GM21360 (cell line): Measurements from ENCODE around the gene BEND7.
"Not testable (repeated sequence)": the region's sequence is repeated elsewhere in the genome, so short reads cannot be mapped to it uniquely, and the experiment has no call there.

Source experiments
- ATAC-seq: cut with Tn5 transposase; IDR thresholded peaks from one replicate; pipeline ENCODE4 v1.9.1; 2021; ENCODE audit warnings: mild to moderate bottlenecking, moderate library complexity; ENCODE audit not compliant: unreplicated experiment

BEND7 gene

DNA sequence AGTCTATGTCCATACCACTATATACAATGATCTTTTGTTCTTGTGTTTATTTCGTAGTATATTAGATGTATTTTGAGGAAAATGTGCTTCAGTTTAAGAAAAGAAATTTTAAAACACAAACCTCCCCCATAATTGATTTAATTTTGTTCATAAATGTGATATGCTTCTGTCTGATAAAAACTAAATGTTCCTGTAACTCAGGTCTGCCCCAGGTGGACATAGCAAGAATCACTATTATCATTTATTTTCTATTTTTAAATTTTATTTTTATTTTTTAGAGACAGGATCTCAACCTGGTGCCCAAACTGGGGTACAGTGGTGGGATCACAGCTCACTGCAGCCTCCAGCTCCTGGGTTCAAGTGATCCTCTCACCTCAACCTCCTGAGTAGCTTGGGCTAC, 43.2 kb downstream of the BEND7 start:
- ATAC-seq = no peak

DNA sequence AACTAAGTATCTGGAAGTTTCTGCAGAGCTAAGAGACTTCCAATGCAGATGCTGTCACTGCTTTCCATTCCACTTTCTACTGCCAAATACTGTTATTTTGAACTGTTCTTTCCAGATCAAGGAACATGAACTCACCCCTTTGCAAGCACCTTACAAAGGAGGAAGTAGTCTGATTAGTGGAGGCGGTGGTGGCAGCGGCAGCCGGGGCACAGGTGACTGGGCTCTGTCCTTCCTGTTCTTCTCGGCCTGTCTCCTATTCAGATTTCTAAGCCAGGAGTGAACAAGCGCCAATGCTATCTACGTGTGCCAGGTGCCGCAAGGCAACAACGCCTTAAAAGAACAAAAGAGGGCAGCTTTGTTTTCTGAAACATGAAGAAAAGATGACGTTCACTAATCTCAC, 44.9 kb downstream of the BEND7 start:
- ATAC-seq = no peak

DNA sequence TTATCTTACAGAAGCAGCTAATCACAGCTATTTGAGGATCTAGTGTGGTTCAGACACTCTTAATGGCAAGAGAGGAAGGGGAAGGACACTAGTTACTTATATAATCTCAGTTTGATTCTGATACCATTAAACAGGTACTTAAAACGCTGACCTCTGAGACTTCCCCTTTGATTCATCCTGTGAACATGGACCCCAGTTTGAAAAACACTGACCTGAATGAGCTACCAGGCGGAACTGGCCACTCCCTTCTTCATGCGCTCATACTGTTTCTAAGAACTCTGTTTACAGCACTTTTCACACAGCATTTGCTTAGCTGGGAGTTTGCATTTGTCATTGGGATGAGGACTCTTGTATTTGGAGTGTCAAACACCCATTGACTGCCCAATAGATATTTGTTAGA, 45.7 kb downstream of the BEND7 start:
- ATAC-seq = no peak

DNA sequence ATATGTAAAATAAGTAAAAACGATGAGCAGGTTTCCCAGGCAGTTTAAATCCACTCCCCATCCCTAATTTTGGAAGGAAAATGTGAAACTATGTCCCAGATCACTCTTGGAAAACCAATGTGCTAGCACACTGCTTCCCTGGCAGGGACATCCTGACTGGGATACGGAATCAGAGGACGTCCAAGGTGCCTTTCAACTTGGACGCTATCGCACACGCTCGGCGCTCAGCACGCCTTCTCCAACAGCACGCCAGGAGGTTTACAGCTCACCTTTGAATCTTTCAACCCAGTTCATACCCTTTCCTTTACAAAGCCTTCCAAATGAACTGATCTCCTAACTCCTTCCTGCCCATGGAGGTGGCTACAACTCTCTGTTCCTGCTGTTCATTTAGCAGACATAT, 47.1 kb downstream of the BEND7 start:
- no peak for ATAC-seq

DNA sequence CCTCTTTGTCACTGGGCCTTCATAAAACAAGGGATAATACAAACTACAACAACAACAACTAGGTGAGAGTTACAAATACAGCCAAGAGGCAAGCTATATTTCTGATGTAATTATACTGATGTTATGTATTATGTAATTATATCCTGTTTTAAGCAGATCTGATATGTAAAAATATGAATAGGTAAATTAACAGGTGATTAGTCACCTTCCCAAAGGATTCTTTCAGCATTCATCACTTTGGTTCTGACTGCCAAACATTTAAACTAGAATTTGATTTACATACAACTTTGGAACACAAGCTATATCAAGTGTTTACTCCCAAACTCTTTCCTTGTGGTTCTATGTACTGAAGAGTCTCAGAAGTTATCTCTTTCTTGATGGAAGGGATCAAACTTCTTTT, 53.7 kb downstream of the BEND7 start:
- no peak for ATAC-seq

DNA sequence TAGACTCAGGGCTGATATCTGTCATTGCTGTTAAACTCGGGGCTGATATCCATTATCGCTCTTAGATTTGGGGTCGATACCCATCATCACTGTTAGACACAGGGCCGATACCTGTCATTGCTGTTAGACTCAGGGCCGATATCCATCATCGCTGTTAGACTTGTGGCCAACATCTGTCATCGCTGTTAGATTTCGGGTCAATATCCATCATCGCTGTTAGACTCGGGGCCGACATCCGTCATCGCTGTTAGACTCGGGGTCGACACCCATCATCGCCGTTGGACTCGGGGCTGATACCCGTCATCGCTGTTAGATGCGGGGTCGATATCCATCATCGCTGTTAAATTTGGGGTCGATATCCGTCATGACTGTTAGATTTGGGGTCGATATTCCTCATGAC, 54.8 kb downstream of the BEND7 start:
- no peak for ATAC-seq

DNA sequence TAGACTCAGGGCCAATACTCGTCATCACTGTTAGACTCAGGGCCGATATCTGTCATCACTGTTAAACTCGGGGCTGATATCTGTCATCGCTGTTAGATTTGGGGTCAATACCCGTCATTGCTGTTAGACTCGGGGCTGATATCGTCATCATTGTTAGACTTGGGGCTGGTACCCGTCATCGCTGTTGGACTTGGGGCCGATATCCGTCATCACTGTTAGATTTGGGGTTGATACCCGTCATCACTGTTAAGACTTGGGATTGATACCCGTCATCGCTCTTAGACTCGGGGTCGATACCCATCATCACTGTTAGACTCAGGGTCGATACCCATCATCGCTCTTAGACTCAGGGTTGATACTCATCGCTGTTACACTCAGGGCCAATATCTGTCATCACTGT, 56.5 kb downstream of the BEND7 start:
- ATAC-seq = no peak

DNA sequence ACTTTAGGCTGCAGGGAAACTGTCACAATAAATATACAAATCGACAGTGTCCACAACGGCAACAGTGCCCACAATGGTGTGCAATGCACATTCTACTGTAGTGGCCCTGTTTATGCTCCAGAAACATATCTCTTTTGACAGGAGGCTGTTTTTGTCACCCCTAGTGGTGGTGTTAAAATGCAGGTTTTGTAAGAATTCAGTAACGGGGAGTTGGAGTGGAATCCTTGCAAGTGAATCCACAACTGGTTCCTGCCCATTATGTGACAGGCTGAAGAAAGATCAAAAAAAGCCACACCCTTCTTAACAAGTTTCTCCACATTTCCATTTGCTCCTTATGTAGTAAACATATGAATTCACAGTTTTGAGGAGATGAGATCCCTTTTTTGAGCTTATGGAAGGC, 58.5 kb downstream of the BEND7 start:
- ATAC-seq = no peak

DNA sequence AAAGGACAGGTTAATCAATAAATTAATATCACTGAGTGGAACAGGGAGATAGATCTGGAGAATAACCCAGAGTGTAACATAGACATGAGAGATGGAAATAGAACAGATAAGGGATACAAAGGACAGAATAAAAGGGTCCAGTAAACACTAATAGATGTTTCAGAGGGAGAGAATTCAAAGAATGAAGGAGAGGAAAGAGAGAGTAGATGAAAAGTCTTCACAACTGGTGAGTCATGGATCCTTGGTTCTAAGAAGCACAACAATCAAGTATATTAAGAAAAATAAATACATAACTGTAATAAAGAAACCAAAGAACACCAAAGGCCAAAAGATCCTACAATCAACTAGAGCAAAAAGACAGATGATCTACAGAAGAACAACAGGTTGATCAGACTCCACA, 66.3 kb downstream of the BEND7 start:
- no peak for ATAC-seq

DNA sequence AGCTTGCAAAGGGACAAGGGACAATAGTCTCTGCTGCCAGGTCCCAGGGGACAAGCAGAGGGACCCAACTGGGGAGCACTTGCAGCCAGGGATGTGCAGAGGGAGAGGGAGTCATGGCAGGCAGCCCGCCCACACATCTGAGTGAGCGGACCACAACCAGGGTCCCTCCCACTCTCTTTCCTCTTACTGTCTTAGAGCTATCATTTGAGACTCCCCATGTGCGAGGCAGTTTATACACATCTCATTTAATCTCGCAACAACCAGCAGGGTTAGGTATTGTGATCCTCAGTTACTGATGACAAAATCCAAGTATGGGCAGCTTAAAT, 70.2 kb downstream of the BEND7 start:
- no peak for ATAC-seq

DNA sequence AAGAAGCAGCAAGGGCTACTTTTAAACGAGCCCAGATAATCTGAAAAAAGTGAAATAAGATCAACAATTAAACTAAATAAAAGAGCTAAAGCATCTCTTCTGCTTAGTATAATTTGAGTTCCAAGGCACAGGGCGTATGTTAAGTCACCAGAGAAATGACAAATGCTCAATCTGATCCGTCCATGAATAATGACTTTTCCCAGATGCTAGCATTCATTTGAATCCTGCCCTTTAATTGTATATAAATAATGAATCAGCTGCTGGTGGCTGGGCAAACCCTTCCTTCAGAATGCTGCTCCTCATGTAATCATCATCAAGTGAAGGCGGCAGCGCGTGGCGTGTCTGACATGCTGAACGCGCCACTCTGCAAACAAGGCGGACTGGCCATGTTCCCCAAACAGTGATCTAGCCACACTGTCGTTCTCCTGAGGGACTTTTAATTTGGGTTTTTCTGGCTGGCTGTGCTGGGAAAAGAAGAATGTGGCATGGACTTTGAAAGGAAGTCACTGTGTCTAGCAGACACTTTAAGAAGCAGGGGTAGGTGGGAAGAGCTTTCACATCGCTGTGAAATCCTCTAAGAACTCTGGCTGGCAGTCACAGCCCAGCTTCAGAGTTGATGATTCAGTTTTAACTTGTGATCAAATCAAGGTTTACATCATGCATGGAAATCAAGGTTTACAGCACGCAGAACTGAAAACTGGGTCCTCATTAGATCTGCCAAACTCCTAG, 70.7 kb downstream of the BEND7 start:
- ATAC-seq = no peak

DNA sequence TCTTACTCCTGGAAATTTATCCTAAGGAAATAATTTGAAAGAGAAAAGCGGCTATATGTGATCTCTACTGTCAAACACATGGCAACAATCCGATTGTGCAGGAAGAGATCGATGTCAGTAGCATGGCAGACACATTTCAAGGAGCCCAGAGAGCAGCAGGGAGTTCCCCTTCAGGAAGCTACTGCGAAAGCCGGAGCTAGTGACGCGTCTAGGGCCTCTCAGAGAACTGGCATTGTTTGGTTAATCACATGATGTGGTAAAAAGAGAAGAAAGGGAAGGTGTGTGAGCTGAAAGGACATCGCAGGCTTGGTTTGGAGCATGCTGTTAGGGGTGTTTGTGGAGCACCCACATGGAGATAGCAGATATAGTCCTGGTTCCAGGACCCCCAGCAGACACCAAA, 74.9 kb downstream of the BEND7 start:
- peak; percentile 49 for ATAC-seq

DNA sequence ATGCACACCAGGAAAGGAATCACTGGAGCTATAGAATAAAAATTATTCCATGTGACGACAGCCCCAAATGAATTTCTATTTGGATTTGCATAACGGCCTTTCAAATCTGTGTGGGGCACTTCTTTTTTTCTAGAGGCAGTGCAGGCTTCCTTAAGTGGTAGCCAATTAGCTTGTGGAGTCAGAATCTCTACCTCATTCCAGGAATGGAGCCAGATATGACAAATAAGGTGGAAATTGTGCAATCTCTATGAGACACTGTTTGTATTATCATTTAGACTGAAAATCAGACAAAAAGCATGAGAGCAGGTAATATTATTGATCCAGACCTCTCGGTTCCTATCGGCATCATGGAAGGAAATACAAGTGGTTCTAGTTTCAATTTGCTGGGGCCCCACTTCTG, 78.7 kb downstream of the BEND7 start:
- no peak for ATAC-seq

DNA sequence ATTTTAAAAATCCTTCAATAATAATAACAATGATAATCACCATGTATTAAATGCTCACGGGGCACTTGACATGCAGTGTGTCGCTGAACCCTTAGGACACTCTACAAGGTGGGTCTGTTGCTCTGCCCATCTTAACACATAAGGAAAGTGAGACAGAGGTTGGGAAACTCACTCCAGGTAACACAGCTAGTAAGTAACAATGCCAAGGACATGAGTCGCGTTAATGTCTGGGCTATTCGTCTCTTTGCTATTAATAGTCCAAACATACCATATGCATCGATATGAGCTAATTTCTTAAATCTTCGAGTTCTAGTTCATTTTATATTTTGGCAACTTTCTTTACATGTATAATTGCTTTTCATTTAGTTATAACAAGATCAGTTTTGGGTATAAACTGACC, 79.5 kb downstream of the BEND7 start:
- ATAC-seq = no peak

DNA sequence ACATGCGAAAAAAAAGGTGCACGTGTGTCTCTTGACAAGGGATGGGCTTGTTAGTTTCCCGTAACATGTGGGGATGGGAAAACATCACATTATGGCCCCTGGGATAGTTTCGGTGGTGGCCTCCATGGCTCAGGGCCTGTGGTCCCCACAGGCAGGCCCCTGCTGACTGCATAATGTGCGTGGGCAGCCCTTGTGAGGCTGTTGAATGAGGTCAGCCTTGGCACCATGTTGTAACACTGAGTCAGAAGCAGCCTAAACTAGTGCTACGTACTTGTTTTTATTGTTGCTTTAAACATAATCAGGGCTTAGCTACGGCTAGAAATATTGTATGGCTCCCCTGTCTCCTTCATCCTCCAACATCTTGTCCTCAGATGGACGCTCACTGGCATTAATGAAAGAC, 80.6 kb downstream of the BEND7 start:
- no peak for ATAC-seq

DNA sequence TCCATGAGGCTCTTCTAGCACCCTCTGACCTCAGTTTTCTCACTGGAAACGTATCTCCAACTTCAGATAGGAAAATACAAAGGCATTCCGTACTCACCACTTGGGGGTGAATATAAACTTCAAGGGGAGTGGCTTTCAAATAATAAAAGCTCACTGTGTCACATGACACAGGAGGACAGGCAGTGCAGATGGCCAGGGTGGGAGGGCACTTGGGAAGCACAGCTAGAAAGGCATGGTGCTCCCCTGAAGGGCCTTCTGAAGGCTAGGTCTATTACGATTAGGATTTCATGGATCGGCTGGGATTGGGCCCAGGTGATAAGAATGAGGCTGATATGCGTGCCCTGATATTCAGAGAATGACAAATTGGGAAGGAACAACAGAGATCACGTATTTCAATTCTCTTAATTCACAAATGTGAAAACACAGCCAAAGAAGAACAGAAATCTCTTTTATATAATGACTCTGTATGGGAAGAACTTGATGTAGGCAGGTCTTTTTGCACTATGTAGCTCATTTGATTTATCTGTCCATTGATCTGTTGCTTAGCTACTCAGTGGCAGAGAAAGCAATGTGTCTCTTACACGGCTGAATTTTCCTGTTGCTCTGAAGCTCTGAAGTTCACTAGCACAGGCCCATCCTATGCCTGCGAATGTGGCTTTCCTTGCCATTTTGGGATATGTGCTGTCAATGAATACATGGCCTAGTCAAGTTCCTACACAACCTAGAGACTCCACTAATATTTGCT, 83.0 kb downstream of the BEND7 start:
- no peak for ATAC-seq

DNA sequence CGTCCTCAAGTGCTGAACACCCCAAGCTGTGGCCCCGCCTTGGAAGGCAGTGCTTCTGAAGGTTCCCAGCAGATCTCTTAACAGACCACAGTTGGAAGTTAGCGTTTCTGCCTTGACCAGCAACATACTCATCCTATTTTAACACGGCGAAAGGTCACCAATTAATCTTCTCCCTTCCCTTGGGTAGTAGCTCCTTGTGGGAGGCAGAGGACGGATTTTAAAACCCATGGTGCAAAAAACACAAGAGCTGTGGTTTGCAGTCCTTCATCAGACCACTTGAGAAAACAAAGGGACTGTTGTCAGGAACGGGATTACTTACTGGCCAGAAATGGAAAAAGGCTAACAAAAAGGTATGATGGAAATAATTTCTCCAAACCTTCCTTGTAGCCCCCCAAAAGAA, 87.3 kb downstream of the BEND7 start:
- ATAC-seq = no peak

DNA sequence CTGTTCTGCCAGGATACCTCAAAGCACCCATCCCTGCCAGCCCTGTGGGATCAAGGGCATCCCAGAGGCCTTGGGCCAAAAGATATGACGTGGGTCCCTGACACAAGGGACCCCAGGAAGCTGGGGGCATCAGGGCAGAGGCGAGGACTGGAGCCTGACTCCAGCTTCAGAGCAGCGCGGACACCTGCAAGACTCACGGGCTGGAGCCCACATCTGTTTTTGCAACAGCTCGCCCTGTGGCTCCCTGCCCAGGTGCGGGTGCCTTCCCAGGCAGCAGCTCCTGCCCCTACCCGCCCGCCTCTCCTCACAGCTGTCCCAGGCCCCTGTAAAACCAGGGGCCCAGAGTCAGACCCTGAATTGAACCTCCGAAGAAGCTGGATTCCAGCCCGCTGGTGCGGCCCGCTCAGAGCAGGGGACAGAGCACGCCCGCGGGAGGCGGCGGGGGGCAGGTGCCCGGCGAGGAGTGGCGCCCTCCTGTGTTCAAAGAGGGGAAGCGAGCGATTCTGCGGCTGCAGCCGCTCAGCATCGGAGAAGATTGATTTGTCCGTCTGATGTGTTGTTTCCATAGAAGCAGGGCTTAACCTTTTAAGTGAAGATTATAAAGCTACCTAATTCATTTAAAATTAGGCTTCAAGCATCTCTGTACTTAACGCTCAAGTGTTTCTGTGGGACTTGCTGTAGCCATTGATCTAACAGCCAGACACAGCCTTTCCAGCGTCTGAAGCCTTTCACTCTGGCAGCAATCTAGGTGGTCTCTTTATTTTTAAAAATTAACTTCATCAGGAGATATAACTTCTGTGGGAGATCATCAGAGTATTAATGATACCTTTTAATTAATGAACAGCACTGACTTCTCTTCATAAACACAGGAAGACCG, 88.4 kb downstream of the BEND7 start:
- peak; percentile 74 for ATAC-seq

DNA sequence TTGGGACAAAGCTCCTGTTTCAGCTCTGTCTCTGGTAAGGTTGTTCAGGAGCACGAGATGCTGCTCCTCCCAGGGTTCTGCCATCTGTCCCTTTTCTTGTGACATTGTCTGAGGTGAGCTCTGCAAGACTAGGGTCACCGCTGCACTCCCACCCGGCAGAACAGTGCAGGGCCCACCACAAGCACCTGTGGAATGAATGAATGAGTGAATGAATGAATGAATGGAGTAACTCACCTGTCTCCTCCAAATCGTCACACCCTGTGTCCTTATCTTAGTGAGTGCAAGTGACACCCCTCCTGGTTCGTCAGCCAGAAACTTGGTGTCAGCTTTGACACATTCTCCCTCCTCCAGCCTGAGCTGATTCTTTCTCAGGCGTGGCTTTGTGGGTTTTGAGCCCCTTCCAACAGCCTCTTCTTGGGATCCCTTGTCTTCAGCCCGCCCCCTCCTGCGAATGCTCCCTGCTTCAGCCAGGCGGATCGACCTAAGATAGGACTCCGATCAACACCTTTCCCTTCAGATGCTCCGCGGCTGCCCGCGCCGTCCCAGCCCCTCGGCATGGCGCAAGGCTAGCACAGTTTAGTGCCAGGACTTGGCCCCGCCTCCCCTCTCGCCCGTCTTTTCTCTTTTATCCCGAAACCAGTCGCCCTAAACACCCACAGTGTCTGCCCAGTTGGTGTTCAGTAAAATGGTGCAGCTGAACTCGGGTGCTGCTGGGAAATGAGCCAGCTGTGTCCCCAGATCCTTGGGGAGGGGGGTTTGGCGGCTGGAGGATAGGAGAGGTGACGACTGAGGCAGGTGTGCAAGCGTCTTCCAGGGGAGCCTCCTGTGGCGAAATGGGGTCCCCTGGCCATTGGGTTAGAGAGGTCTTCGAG, 89.3 kb downstream of the BEND7 start:
- no peak for ATAC-seq

DNA sequence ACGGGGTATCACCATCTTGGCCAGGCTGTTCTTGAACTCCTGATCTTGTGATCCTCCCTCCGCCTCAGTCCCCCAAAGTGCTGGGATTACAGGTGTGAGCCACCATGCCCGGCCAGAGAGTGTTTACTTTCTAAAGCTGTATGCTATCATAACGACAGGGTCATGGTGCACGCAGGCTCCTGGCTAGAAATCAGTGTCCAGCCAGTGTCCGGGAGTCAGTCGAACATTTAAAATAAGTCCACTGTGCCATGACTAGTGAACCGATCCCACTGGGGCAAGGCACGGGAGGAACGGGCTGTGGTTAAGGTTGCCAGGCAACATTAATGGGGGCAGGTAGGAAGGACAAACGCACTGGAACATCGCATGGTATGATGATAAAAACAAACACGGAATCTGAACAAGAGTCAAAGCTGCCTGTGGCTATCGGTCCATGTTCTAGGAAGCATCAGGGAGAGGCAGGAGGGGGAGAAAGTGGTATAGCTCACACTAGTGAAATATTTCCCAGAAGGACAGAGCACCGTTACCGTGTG, 91.7 kb downstream of the BEND7 start:
- no peak for ATAC-seq

DNA sequence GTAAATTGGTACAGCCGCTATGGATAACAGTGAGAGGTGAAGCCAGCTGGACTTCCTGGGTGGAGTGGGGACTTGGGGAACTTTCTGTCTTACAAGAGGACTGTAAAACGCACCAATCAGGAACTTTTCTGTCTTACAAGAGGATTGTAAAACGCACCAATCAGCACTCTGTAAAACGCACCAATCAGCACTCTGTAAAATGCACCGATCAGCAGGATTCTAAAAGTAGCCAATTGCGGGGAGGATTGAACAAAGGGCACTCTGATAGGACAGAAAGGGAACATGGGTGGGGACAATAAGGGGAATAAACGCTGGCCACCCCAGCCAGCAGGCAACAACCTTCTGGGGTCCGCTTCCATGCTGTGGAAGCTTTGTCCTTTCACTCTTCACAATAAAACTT, 100.9 kb downstream of the BEND7 start:
- not testable (repeated sequence) for ATAC-seq
